ES-I3 (cell line): ENCODE measurements around the gene PRKCI.
A peak's percentile ranks its signal among the peaks of the same experiment; 100 is the strongest.
"Not testable (repeated sequence)": the region's sequence is repeated elsewhere in the genome, so short reads cannot be mapped to it uniquely, and the experiment has no call there.

ENCODE experiments used
- H3K36me3 ChIP-seq: 2 replicates; pipeline ENCODE4 v1.6.1; 2013; ENCODE audit warnings: mild to moderate bottlenecking, low read length, control low read depth, moderate library complexity; ENCODE audit not compliant: insufficient read depth
- H3K4me1 ChIP-seq: 2 replicates; pipeline ENCODE4 v1.6.1; 2013; ENCODE audit warnings: mild to moderate bottlenecking, control low read depth, low read length; ENCODE audit not compliant: insufficient read depth
- H3K9ac ChIP-seq: 2 replicates; pipeline ENCODE4 v1.6.1; 2013; ENCODE audit warnings: low read depth, mild to moderate bottlenecking, low read length, moderate library complexity
- H3K9me3 ChIP-seq: 2 replicates; pipeline ENCODE4 v1.6.1; 2013; ENCODE audit warnings: mild to moderate bottlenecking, low read length, moderate library complexity; ENCODE audit not compliant: control insufficient read depth, insufficient read depth

PRKCI gene

DNA sequence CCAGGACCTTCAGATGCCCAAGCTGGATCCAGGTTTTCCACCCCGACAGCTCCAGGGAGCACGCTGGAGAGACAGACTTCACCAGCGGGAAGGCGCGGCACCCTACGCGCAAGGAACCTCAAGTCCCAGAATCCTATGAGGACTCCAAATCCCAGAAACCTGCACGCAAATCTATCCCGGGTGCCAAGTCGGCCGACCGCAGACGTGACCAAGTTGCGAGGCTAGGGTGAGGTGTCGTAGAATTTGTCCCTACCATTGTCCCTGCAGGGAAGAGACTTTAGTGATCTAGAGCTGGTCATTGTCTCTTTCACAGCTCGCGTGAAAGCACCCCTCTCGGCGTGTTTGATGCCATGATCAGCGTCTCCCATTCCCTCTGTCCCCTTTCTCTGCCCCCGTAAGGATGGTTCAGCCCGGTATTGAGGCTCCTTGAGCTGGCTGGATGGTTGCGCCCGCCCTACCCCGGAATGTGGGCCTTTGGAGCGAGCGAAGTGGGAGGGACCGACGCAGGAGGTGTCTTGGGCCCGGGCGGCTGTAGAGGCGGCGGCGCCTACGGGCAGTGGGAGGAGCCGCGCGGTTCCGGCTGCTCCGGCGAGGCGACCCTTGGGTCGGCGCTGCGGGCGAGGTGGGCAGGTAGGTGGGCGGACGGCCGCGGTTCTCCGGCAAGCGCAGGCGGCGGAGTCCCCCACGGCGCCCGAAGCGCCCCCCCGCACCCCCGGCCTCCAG, at the start of gene PRKCI:
TSS of gene PRKCI (plus strand) at position 501 of the 723 bp plus-strand sequence. CDS start 246 bp downstream, outside the sequence.
- peak within 1 kb of the TSS; percentile 99 for H3K9ac ChIP-seq
- H3K4me1 ChIP-seq, result 0 out of 2 replicates have a peak, but pooled peaks cover 11% of the 10 kb centered on the region
- H3K36me3 ChIP-seq, result no peaks in the 10 kb centered on the region
- H3K9me3 ChIP-seq, result no peaks in the 10 kb centered on the region

DNA sequence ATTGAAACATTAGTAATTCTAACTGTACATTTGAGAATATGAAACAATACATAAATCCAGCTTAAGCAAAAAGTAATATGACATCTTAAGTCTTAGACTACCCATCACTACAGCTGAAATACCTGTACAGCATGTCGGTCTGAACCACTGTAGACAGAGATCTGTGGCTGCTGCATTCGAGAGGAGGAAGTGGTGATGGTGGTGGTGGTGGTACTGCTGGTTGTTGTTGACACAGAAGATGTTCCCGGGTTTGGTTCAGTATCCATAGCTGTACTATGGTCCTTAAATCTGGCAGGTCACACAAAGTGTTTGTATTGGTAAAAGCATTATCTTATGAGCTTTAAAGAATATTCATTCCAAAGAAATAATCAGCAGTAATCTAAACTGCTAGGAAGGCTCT, 43.6 kb upstream of the PRKCI start:
- no peaks in the 10 kb centered on the region for H3K9me3 ChIP-seq
- H3K4me1 ChIP-seq, result no peaks in the 10 kb centered on the region
- H3K9ac ChIP-seq, result no peak overlapping the region
- H3K36me3 ChIP-seq, result peaks cover 8% of the 10 kb centered on the region

DNA sequence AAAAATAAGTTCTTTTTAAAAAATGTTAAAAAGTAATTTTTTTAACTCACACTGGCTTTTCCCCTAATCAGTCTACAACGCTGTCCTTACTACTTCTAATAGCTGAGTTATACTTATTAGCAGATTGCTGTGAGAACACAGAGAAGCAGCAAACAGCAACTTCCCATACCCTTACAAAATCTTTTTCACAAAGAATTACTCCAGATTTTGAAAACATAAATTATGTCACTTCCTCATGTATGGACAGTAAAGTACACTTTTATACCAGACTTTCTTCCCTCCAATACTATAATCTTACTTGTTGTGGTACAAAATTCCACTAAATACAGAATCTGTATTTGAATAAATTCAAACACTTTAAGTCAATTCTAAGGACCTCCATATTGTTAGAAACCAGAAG, 42.8 kb upstream of the PRKCI start:
- H3K36me3 ChIP-seq, result peaks cover 8% of the 10 kb centered on the region
- H3K9ac ChIP-seq, result no peak overlapping the region
- H3K4me1 ChIP-seq, result no peaks in the 10 kb centered on the region
- H3K9me3 ChIP-seq, result no peaks in the 10 kb centered on the region

DNA sequence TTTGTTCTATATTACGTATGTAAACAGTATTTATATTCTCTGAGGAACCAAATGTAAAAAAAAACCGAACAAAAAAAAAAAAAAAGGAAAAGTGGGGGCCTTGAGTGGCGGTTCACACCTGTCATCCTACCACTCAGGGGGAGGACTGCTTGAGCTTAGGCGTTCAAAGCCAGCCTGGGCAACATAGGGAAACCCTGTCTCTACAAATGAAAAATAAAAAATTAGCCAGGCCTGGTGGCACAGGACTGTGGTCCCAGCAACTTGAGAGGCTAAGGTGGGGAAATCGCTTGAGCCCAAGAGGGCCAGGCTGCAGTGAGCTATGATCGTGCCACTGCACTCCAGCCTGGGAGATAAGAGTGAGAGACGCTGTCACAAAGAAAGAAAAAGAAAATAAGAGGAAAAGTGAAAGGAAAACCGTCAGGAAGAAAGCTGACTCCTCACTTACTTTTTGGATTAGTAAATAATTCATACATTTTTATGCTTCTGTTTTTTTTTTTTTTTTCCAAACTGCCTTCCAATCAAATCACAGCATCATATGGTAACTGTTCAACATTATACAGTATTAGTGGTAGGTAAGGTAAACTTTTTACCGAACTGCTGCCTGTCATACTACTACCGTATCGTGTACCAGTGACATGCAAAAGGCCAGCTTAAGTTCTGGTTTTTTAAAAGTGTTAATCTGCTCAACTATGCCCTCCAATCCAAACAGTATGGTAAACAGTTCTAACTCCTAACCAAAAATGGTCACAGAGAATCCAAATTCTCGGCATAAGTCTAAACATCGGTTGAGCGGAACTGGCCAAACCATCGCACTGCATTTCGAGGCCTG, 41.9 kb upstream of the PRKCI start:
- H3K36me3 ChIP-seq, result peaks cover 6% of the 10 kb centered on the region

DNA sequence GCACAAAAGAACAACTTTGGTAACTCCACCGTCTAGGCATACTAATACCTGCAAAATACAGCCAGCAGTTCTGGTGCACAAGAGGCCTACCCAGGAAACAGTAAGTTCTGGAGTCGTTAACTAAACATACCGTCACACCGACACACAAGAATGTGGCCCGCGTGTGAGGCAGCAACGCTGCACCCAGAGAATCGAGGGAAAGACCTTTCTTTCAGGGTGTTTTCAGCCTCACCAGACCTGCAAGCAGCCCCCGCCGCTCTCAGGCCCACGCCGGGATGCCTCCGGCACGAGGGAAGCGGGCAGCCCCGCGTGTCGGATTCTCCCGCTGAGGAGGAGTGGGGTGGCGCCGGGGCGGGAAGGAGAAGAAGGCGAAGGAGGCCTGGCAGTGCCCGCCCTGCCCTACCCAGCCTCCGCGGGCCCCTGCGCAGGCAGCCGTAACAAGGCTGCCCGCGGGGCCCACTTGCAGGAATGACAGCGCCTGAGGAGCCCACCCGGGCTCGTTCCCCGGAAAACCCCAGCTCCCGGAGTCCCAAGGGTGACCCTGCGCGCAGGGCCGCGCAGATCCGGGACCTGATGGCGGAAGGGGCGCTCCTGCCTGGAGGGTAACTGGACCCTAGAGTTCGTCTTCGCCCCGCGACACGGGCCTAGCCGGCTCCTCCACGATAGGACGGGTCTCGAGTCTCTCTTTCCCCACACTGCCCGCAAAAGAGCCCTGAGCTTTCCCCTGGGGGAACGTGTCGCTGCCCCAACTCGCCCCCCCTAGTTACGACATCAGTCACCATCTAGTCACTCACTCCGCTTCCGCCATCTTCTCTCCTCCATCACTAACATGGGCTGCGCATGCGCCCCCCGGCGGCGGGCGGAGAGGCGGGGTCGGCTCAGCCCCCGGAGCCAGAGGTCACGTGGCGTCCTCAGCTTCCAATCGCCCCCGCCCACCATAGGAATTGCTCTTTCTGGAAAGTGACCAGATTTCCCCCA, 41.0 kb upstream of the PRKCI start, which contains the start of gene PHC3:
TSS of gene PHC3 (minus strand) at position 826 of the 978 bp plus-strand sequence. CDS start at position 808, 18 bp downstream.
- Histone ChIP-seq H3K9ac (peak within 1 kb of the TSS; percentile 98), H3K4me1 (no peaks in the 10 kb centered on the region), H3K9me3 (no peaks in the 10 kb centered on the region), H3K36me3 (peaks cover 5% of the 10 kb centered on the region)

More for the DNA sequence above, 41.9 kb upstream of the PRKCI start:
- no peaks in the 10 kb centered on the region for H3K9me3 ChIP-seq
- peak overlapping the region; percentile 98 for H3K9ac ChIP-seq
- H3K4me1 ChIP-seq, result no peaks in the 10 kb centered on the region

DNA sequence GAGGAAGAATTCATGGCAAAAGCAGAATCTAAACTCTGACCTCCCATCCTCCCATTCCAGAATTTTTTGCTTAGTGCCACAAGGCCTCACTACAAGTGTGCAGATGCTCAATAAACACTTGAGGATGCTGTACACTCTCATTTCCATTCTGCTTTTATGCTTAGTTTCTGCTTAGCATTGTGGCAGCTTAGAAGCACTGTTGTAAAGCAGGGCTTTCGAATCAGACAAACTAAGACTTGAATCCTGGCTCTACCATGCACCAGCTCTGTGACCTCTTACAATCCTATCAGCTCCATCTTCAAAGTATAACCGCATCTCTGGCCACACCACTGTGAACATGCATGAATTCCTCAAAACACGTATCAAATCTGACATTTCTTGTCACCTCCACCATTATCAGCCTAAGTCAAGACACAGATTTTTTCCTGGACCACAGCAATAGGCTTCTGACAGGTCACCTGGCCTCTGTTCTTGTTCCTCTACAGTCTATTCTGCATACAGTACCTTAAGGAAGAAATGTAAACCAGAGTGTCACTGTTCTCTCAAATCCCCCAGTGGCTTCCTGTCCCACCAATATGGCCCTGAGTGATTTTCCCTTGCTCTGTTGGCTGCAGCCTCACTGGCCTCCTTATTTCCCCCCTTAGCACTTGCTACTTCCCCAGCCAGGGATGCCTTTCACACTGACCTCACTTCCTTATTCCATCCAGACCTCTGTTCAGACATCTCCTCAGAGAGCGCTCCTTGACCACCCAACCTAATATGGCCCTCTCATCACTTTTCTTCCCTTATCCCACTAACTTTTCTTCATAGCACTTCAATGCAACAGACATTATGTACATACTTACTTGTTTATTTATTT, 32.6 kb upstream of the PRKCI start:
- Histone ChIP-seq H3K4me1 (peaks cover 7% of the 10 kb centered on the region; the same call in 1 of the 2 replicates), H3K36me3 (no peaks in the 10 kb centered on the region), H3K9me3 (no peaks in the 10 kb centered on the region), H3K9ac (no peak overlapping the region)

DNA sequence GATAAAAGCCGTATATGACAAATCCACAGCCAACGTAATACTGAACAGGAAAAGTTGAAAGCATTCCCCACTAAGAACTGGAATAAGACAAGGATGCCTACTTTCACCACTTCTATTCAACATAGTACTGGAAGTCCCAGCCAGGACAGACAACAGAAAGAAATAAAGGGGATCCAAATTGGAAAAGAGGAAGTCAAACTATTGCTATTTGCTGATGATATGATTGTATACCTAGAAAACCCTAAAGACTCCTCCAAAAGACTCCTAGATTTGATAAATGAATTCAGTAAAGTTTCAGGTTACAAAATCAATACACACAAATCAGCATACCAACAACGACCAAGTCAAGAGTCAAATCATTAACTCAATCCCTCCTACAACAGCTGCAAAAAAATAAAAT, 26.5 kb upstream of the PRKCI start:
- H3K36me3 ChIP-seq, H3K9me3 ChIP-seq, H3K4me1 ChIP-seq, H3K9ac ChIP-seq: not testable (repeated sequence)

DNA sequence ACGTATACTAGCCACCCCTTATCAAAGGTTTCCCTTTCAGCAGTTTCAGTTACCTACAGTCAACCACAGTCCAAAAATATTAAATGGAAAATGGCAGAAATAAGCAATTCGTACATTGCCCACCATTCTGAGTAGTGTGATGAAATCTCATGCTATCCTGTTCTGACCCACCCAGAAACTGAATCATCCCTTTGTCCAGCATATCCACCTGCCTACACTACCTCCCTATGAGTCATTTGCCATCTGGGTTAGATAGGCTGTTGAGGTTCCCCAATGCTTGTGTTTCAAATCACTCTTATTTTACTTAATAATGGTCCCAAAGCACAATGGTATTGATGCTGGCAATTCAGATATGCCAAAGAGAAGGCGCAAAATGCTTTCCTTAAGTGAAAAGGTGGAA, 25.4 kb upstream of the PRKCI start:
- Histone ChIP-seq H3K9ac (no peak overlapping the region), H3K4me1 (no peaks in the 10 kb centered on the region; the same call in none of the 2 replicates), H3K9me3 (no peaks in the 10 kb centered on the region; the same call in 1 of the 2 replicates), H3K36me3 (no peaks in the 10 kb centered on the region)

DNA sequence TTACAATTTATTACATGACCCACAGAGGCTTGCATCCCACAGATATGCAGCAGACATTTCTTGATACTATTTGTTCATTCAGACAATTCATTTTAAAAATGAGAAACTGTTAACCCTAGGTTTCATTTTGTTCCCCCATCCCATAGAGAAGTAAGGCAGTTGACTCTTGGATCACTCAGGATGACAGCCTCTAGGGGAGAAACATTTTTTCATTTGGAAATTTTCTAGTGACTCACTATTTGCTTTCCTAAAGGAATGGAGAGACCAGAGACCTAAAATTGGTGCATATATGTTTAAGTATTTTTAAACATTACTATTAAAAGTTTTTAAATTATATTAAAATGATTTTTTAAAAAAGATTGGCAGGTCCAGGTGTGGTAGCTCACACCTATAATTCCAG, 21.2 kb upstream of the PRKCI start:
- peaks cover 8% of the 10 kb centered on the region for H3K4me1 ChIP-seq
- H3K9me3 ChIP-seq, result no peaks in the 10 kb centered on the region; the same call in 1 of the 2 replicates
- H3K9ac ChIP-seq, result no peak overlapping the region
- no peaks in the 10 kb centered on the region for H3K36me3 ChIP-seq

DNA sequence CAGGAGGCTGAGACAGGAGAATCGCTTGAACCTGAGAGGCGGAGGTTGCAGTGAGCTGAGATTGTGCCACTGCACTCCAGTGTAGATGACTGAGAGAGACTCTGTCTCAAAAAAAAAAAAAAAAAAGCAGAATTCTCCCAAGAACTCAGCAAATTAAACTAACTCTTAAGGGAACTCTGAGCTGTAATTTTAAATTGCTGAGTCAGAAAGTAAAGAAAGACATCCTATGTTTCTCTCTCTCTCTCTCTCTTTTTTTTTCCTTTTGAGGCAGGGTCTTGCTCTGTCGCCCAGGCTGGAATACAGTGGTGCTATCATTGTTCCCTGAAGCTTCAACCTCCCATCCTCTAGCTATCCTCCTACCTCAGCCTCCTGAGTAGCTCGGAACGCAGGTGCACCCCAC, 20.7 kb upstream of the PRKCI start:
- no peak overlapping the region for H3K9ac ChIP-seq
- no peaks in the 10 kb centered on the region for H3K36me3 ChIP-seq
- peaks cover 8% of the 10 kb centered on the region for H3K4me1 ChIP-seq
- no peaks in the 10 kb centered on the region; the same call in 1 of the 2 replicates for H3K9me3 ChIP-seq

DNA sequence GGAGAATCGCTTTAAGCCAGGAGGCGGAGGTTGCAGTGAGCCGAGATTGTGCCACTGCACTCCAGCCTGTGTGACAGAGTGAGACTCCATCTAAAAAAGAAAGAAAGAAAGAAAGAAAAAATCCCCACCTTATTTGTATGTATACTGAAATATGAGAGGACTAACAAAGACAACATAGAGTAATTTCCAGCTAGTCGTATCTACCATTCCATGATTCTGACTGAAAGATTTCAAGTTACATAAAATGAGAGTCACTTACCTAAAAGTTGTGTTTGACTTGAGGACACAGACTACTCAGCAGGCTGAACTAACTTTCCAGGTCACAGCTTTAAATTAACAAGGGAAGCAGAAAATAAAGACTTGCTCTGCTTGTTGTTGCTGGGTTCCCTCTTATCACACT, 18.8 kb upstream of the PRKCI start:
- Histone ChIP-seq H3K9ac (no peak overlapping the region), H3K36me3 (no peaks in the 10 kb centered on the region), H3K9me3 (no peaks in the 10 kb centered on the region; the same call in 1 of the 2 replicates), H3K4me1 (peaks cover 8% of the 10 kb centered on the region)

DNA sequence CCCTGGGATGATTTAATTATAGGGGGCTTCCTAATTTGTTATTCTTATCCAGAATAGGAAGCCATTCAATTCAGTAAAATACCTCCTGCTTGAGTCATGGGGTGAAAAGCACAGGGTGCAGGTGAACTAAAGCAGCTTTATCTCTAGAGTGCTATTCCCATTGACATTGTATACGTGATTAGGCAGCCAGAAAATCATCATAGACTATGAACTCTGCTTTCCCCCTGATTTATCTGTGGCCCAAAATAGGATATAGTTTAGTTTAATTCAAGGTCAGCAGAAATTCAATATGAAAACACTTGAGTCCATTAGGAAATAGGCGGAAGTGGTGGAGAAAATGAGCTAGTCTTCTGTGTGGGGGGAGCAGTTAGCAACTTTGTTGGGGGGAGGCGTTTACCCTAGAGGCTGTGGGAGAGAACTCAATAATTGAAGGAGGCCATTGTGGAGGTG, 18.2 kb upstream of the PRKCI start:
- no peak overlapping the region for H3K9ac ChIP-seq
- H3K9me3 ChIP-seq, result no peaks in the 10 kb centered on the region; the same call in 1 of the 2 replicates
- no peaks in the 10 kb centered on the region for H3K36me3 ChIP-seq
- peaks cover 8% of the 10 kb centered on the region for H3K4me1 ChIP-seq

DNA sequence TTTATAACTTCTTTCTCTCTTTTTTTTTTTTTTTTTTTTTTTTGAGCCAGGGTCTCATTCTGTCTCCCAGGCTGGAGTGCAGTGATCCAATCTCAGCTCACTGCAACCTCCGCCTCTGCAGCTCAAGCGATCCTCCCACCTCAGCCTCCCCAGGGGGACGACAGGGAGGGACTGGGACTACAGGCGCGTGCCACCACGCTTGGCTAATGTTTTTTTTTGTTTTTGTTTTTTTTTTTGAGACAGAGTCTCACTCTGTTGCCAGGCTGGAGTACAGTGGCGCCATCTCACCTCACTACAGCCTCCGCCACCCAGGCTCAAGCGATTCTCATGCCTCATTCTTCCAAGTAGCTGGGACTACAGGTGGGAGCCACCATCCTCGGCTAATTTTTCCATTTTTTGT, 17.7 kb upstream of the PRKCI start:
- Histone ChIP-seq H3K4me1 (peaks cover 8% of the 10 kb centered on the region), H3K9me3 (no peaks in the 10 kb centered on the region; the same call in 1 of the 2 replicates), H3K36me3 (no peaks in the 10 kb centered on the region), H3K9ac (no peak overlapping the region)
